OCI-LY7 (cell line): ENCODE data around the gene ATP9B.

ENCODE experiments used
- EZH2phosphoT487 ChIP-seq: fragments of 200-600 bp; sonication (generic); IDR thresholded peaks from 2 replicates; pipeline ENCODE4 v1.6.1; 2018; ENCODE audit warnings: low read depth, borderline replicate concordance, mild to moderate bottlenecking, mixed run types, antibody characterized with exemption, low read length, moderate library complexity, mixed read lengths
- TF ChIP-seq, protein P1 (sequence below): fragments of 200-600 bp; sonication (generic); conservative IDR thresholded peaks from 2 replicates; pipeline ENCODE4 v1.5.1; 2014; ENCODE audit warnings: mild to moderate bottlenecking, antibody characterized with exemption, low read length, moderate library complexity, mixed read lengths

DNA sequence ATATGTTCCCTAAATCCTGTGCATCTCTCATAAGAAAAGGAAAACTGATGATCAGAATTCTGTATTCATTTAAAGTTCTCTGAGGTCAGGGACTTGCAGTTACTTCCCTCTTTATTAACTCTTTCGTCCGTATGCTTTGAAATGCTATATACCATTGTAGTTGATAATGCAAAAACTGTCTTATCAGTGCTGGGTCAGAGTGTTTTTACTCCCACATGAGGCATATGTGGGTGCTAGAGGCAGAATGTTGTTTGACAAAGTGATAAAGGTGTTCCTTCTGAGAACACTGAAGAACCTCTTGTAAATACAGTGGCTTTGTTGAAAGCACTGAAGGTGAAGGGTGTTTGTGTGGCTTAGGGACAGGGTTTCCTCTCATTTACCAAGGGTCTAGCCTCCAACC lies 190.0 kb downstream of the ATP9B start:
- TF ChIP-seq, protein P1, sequence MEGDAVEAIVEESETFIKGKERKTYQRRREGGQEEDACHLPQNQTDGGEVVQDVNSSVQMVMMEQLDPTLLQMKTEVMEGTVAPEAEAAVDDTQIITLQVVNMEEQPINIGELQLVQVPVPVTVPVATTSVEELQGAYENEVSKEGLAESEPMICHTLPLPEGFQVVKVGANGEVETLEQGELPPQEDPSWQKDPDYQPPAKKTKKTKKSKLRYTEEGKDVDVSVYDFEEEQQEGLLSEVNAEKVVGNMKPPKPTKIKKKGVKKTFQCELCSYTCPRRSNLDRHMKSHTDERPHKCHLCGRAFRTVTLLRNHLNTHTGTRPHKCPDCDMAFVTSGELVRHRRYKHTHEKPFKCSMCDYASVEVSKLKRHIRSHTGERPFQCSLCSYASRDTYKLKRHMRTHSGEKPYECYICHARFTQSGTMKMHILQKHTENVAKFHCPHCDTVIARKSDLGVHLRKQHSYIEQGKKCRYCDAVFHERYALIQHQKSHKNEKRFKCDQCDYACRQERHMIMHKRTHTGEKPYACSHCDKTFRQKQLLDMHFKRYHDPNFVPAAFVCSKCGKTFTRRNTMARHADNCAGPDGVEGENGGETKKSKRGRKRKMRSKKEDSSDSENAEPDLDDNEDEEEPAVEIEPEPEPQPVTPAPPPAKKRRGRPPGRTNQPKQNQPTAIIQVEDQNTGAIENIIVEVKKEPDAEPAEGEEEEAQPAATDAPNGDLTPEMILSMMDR: no peak
- TF ChIP-seq EZH2phosphoT487: no peak
